ENCODE measurements around the gene TMEM248.

Gene TMEM248

GRCh38 chr7:66929935-66930334 is 8.9 kb downstream of the TMEM248 start:
- no peak overlapping the region for H3K27ac ChIP-seq
- no peak overlapping the region for H3K4me2 ChIP-seq
- peaks cover 0 to 8% (median 3%) of the 10 kb centered on the region in 11 experiments; a peak in 9 of 22 replicates for H3K9me3 ChIP-seq (replicated peaks in 1 of 11)
- no peak overlapping the region for H3K4me3 ChIP-seq
- peaks cover 64 to 99% (median 90%) of the 10 kb centered on the region in 11 experiments for H3K36me3 ChIP-seq
- peaks cover 95 to 100% (median 100%) of the 10 kb centered on the region in 11 experiments for H4K20me1 ChIP-seq
- TF ChIP-seq Cebpa-rat (IDR thresholded peaks at IDR 0.05) = no peak
- peaks cover 0 to 19% (median 10%) of the 10 kb centered on the region in 10 experiments; a peak in 11 of 20 replicates for H3K4me1 ChIP-seq
- no peak overlapping the region for H3K9ac ChIP-seq
- H3K27me3 ChIP-seq = no peaks in the 10 kb centered on the region

GRCh38 chr7:66930341-66930740 is 9.3 kb downstream of the TMEM248 start:
- no peak overlapping the region for H3K4me3 ChIP-seq
- H3K36me3 ChIP-seq = peaks cover 60 to 98% (median 90%) of the 10 kb centered on the region in 11 experiments
- peaks cover 0 to 19% (median 10%) of the 10 kb centered on the region in 10 experiments; a peak in 11 of 20 replicates for H3K4me1 ChIP-seq
- no peak overlapping the region for H3K27ac ChIP-seq
- TF ChIP-seq Cebpa-rat (IDR thresholded peaks at IDR 0.05) = no peak
- peaks cover 94 to 100% (median 100%) of the 10 kb centered on the region in 11 experiments for H4K20me1 ChIP-seq
- no peaks in the 10 kb centered on the region for H3K27me3 ChIP-seq
- H3K9me3 ChIP-seq (replicated peaks in 1 of 11) = peaks cover 1 to 12% (median 7%) of the 10 kb centered on the region in 11 experiments; a peak in 20 of 22 replicates
- H3K9ac ChIP-seq = no peak overlapping the region
- no peak overlapping the region for H3K4me2 ChIP-seq

GRCh38 chr7:66933469-66933868 is 12.4 kb downstream of the TMEM248 start:
- Histone ChIP-seq H3K4me2 (no peak overlapping the region), H3K36me3 (peaks cover 50 to 97% (median 86%) of the 10 kb centered on the region in 11 experiments), H3K4me3 (no peak overlapping the region), H3K9ac (no peak overlapping the region), H3K27ac (no peak overlapping the region), H3K27me3 (no peaks in the 10 kb centered on the region), H4K20me1 (peaks cover 83 to 100% (median 99%) of the 10 kb centered on the region in 11 experiments), H3K4me1 (peaks cover 0 to 19% (median 10%) of the 10 kb centered on the region in 10 experiments; a peak in 11 of 20 replicates), H3K9me3 (replicated peaks in 1 of 11) (peaks cover 21 to 38% (median 34%) of the 10 kb centered on the region in 11 experiments; a peak in 21 of 22 replicates)
- TF ChIP-seq Cebpa-rat (IDR thresholded peaks at IDR 0.05) = no peak

- Histone ChIP-seq H4K20me1 (peaks cover 73 to 98% (median 92%) of the 10 kb centered on the region in 11 experiments; a peak in 21 of 22 replicates), H3K9ac (no peak overlapping the region), H3K27ac (no peak overlapping the region), H3K9me3 (replicated peaks in 1 of 11) (peaks cover 21 to 38% (median 34%) of the 10 kb centered on the region in 11 experiments; a peak in 21 of 22 replicates), H3K4me3 (no peak overlapping the region), H3K4me1 (peaks cover 0 to 6% (median 1%) of the 10 kb centered on the region in 10 experiments; a peak in 5 of 20 replicates), H3K4me2 (no peak overlapping the region), H3K36me3 (peaks cover 68 to 98% (median 87%) of the 10 kb centered on the region in 11 experiments), H3K27me3 (no peaks in the 10 kb centered on the region)
- TF ChIP-seq Cebpa-rat (IDR thresholded peaks at IDR 0.05) = no peak
Measured at GRCh38 chr7:66937940-66938339, 16.9 kb downstream of the TMEM248 start.

- TF ChIP-seq Cebpa-rat (IDR thresholded peaks at IDR 0.05) = no peak
- Histone ChIP-seq H3K4me1 (0 out of 20 replicates have a peak, but pooled peaks cover 0 to 4% (median 0%) of the 10 kb centered on the region in 10 experiments), H4K20me1 (peaks cover 74 to 98% (median 92%) of the 10 kb centered on the region in 11 experiments; a peak in 21 of 22 replicates), H3K4me2 (no peak overlapping the region), H3K4me3 (no peak overlapping the region), H3K9me3 (replicated peaks in 1 of 11) (peaks cover 21 to 37% (median 34%) of the 10 kb centered on the region in 11 experiments; a peak in 21 of 22 replicates), H3K27ac (no peak overlapping the region), H3K36me3 (peaks cover 78 to 99% (median 95%) of the 10 kb centered on the region in 11 experiments), H3K27me3 (no peaks in the 10 kb centered on the region), H3K9ac (no peak overlapping the region)
Measured at GRCh38 chr7:66939325-66939724, 18.3 kb downstream of the TMEM248 start.

- Histone ChIP-seq H4K20me1 (peaks cover 10 to 85% (median 51%) of the 10 kb centered on the region in 11 experiments; a peak in 18 of 22 replicates), H3K36me3 (peaks cover 97 to 100% (median 98%) of the 10 kb centered on the region in 11 experiments), H3K9ac (no peak overlapping the region), H3K4me3 (no peak overlapping the region), H3K4me1 (no peaks in the 10 kb centered on the region; a peak in 1 of 20 replicates), H3K27ac (no peak overlapping the region), H3K9me3 (replicated peaks in 1 of 11) (no peaks in the 10 kb centered on the region), H3K4me2 (no peak overlapping the region), H3K27me3 (no peaks in the 10 kb centered on the region)
- TF ChIP-seq Cebpa-rat (IDR thresholded peaks at IDR 0.05) = no peak
Measured at GRCh38 chr7:66946545-66946944, 25.5 kb downstream of the TMEM248 start.

GRCh38 chr7:66948480-66949109 is 27.6 kb downstream of the TMEM248 start:
- H4K20me1 ChIP-seq = peaks cover 9 to 79% (median 46%) of the 10 kb centered on the region in 11 experiments; a peak in 17 of 22 replicates
- H3K36me3 ChIP-seq = peaks cover 97 to 100% (median 99%) of the 10 kb centered on the region in 11 experiments
- no peaks in the 10 kb centered on the region; a peak in 1 of 20 replicates for H3K4me1 ChIP-seq
- no peak overlapping the region for H3K27ac ChIP-seq
- no peak for TF ChIP-seq Cebpa-rat (IDR thresholded peaks at IDR 0.05)
- no peaks in the 10 kb centered on the region for H3K9me3 ChIP-seq (replicated peaks in 1 of 11)
- H3K4me2 ChIP-seq = no peak overlapping the region
- no peaks in the 10 kb centered on the region for H3K27me3 ChIP-seq
- H3K9ac ChIP-seq = no peak overlapping the region
- H3K4me3 ChIP-seq = no peak overlapping the region

- no peaks in the 10 kb centered on the region for H3K9me3 ChIP-seq (replicated peaks in 1 of 11)
- H3K36me3 ChIP-seq = peaks cover 97 to 100% (median 99%) of the 10 kb centered on the region in 11 experiments
- H3K27ac ChIP-seq = no peak overlapping the region
- no peak for TF ChIP-seq Cebpa-rat (IDR thresholded peaks at IDR 0.05)
- no peaks in the 10 kb centered on the region; a peak in 1 of 20 replicates for H3K4me1 ChIP-seq
- no peaks in the 10 kb centered on the region for H3K27me3 ChIP-seq
- no peak overlapping the region for H3K4me2 ChIP-seq
- H3K9ac ChIP-seq = no peak overlapping the region
- peaks cover 4 to 70% (median 31%) of the 10 kb centered on the region in 11 experiments; a peak in 15 of 22 replicates for H4K20me1 ChIP-seq
- no peak overlapping the region for H3K4me3 ChIP-seq
Measured at GRCh38 chr7:66950311-66950710, 29.3 kb downstream of the TMEM248 start.

- TF ChIP-seq Cebpa-rat (IDR thresholded peaks at IDR 0.05) = no peak
- Histone ChIP-seq H3K4me1 (no peaks in the 10 kb centered on the region; a peak in 1 of 20 replicates), H3K4me2 (no peak overlapping the region), H3K9me3 (replicated peaks in 1 of 11) (no peaks in the 10 kb centered on the region), H4K20me1 (peaks cover 4 to 65% (median 28%) of the 10 kb centered on the region in 11 experiments; a peak in 15 of 22 replicates), H3K9ac (no peak overlapping the region), H3K27me3 (no peaks in the 10 kb centered on the region), H3K4me3 (no peak overlapping the region), H3K27ac (no peak overlapping the region), H3K36me3 (peaks cover 97 to 100% (median 99%) of the 10 kb centered on the region in 11 experiments)
Measured at GRCh38 chr7:66950763-66951162, 29.7 kb downstream of the TMEM248 start.
